Lower lobe of right lung (tissue), 2 donors: ENCODE data around the gene MYH9. TPM values are rescaled to one million over a fixed set of nuclear protein-coding genes. Genes with fewer than 3 reads are reported as not detected.

Experiments used
- ATAC-seq, 2 donors: fragments of 200-7000 bp; cut with Tn5 transposase; one replicate each; pipeline ENCODE4 v1.9.1; 2020 to 2022; ENCODE audit warnings: mild to moderate bottlenecking in 2 of 2, moderate library complexity in 2 of 2
- DNase-seq: peaks from one replicate; pipeline ENCODE4 v3.0.0-alpha.2; 2020
- H3K27ac ChIP-seq: fragments of 200-600 bp; one replicate; pipeline ENCODE4 v1.8.0; 2022
- H3K27me3 ChIP-seq: fragments of 200-600 bp; one replicate; pipeline ENCODE4 v1.8.0; 2022; ENCODE audit warnings: low read depth
- H3K36me3 ChIP-seq: fragments of 200-600 bp; one replicate; pipeline ENCODE4 v1.8.0; 2022; ENCODE audit warnings: mild to moderate bottlenecking
- H3K4me1 ChIP-seq: fragments of 200-600 bp; one replicate; pipeline ENCODE4 v1.8.0; 2022
- H3K4me3 ChIP-seq: fragments of 200-600 bp; one replicate; pipeline ENCODE4 v1.8.0; 2022; ENCODE audit warnings: mild to moderate bottlenecking
- H3K9me3 ChIP-seq: fragments of 200-600 bp; one replicate; pipeline ENCODE4 v1.8.0; 2022
- intact Hi-C: fragments of 100-400 bp; cut with DNase I; formaldehyde crosslinking; loops from one replicate; pipeline ENCODE4 v1.11.0; 2022
- total RNA-seq: library from RNA; stranded (reverse); fragmentation: NEBNext Ultra II Directional; extraction: Animal tissue kit (Norgen Biotek cat#: 25700); gene quantifications from one replicate; pipeline ENCODE4 v1.2.1, GENCODE V29; 2021
- TF ChIP-seq, protein P1 (sequence below): fragments of 200-600 bp; IDR thresholded peaks from one replicate; pipeline ENCODE4 v1.8.0; 2022; ENCODE audit warnings: antibody characterized with exemption, mild to moderate bottlenecking
- donor health status: DM: no; HTN: yes; CAD: no; lungs with severe emphysema.

Gene MYH9
- total RNA-seq, 1 donor from 2014 or later: 659 TPM

DNA sequence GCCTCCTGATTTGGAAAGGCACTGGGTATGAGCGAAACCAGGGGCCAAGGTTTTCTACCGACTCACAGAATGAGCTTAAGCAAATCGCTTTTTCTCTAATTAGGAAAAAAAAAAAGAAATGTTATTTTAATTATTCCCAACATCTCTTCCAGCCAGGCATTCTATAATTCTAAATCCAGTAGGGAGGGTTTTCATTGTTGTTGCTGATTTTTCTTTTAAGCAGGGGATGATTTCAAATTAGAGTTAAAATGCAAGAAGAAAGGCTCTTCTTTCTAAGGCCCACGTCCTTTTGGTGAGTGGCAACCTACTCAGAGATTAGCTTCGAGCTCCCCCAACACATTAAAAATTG, 8.9 kb downstream of the MYH9 start:
- intact Hi-C loops: no loop called here
- DNase-seq (no peak), ATAC-seq (no peak)
- Histone ChIP-seq H3K4me1 (peaks cover 100% of the 10 kb centered on the region), H3K4me3 (no peak overlapping the region), H3K36me3 (peaks cover 60% of the 10 kb centered on the region), H3K27me3 (no peaks in the 10 kb centered on the region), H3K27ac (peak overlapping the region; percentile 81), H3K9me3 (no peaks in the 10 kb centered on the region)
- TF ChIP-seq, protein P1, sequence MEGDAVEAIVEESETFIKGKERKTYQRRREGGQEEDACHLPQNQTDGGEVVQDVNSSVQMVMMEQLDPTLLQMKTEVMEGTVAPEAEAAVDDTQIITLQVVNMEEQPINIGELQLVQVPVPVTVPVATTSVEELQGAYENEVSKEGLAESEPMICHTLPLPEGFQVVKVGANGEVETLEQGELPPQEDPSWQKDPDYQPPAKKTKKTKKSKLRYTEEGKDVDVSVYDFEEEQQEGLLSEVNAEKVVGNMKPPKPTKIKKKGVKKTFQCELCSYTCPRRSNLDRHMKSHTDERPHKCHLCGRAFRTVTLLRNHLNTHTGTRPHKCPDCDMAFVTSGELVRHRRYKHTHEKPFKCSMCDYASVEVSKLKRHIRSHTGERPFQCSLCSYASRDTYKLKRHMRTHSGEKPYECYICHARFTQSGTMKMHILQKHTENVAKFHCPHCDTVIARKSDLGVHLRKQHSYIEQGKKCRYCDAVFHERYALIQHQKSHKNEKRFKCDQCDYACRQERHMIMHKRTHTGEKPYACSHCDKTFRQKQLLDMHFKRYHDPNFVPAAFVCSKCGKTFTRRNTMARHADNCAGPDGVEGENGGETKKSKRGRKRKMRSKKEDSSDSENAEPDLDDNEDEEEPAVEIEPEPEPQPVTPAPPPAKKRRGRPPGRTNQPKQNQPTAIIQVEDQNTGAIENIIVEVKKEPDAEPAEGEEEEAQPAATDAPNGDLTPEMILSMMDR: no peak

DNA sequence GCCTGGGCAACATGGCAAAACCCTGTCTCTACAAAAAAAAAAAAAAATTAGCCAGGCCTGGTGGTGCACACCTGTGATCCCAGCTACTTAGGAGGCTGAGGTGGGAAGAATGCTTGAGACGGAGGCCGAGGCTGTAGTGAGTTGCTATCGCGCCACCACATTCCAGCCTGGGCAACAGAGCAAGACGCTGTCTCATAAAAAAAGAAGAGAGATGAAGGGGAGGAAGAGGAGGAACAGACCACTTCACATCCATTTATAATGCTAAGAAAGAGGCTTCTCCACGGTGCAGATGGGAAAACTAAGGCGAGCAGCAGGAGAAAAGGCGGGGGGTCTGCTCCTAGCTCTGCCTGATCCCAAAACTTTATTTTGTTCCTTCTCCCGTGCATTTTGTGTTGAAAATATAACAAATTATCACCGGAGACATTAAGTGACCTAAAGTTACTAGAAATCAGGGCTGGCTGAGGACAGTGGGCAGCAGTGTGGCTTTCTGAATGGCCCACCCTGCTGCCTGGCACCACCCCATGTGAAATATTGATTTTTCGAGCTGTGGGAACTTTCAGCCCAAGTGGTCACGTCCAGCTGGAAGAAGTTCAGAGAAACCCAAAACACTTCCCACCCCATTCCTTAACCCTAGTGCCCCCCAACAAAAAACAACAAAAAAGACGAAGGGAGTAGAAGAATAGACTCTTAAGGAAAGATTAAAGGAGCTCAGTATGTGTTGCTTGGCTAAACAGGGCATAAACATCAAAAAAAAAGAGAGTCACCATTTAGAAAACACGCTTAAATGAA, 9.5 kb downstream of the MYH9 start:
- peaks cover 100% of the 10 kb centered on the region for H3K4me1 ChIP-seq
- H3K9me3 ChIP-seq: no peaks in the 10 kb centered on the region
- TF ChIP-seq, protein P1: no peak
- no peak overlapping the region for H3K4me3 ChIP-seq
- DNase-seq: no peak
- H3K27me3 ChIP-seq: no peaks in the 10 kb centered on the region
- intact Hi-C loops: no loop called here
- H3K27ac ChIP-seq: peak overlapping the region; percentile 81
- peaks cover 55% of the 10 kb centered on the region for H3K36me3 ChIP-seq
- no peak for ATAC-seq

DNA sequence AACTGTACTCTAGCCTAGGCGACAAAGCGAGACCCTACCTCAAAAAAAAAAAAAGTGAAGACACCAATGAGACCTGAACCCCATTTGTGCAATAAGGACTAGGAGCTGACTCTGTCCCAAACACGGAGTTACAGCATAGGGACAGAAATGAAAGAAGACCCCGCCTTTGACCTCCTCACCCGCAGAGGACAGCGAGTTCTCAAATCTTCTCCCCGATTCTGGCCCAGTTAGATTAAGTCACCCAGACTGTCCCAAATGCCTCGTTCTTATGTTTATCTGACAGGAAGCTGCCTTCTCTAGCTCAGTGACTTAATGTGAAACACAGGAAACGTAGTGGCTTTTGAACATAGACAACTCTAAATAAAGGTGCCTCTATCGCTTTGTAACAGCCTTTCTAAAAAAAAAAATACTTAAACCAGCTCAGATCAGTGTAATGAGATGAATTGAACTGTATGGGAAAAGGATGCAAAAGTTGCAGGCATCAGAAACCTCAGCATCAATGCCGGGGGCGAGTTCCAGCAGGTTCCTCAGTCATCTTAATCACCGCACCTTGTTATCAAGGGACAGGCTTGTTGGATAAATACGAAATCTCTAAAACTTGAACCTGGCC, 10.6 kb downstream of the MYH9 start:
- Histone ChIP-seq H3K4me3 (peak overlapping the region; percentile 13), H3K27me3 (no peaks in the 10 kb centered on the region), H3K4me1 (peaks cover 100% of the 10 kb centered on the region), H3K36me3 (peaks cover 44% of the 10 kb centered on the region), H3K9me3 (no peaks in the 10 kb centered on the region), H3K27ac (peak overlapping the region; percentile 81)
- intact Hi-C loops: no loop called here
- peak; percentile 12 to 25 for ATAC-seq
- DNase-seq: no peak
- TF ChIP-seq, protein P1: no peak

DNA sequence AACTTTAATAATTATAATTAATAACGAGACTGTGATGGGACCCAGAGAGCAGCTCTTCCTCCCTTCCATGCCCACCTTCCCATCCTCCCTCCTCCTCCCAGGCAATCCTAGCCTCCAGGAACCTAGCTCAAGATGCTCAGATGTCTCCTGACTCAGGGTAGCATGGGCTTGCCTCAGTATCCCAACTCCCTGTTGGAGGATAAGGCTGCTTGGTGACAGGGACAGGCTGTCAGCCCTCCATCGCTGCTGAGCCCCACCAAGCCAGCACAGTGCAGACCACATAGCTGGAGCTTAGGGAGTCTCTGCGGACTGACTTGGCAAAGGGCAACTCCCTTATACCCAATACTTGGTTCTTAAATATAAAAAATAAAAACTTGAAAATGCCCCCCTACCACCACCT, 11.5 kb downstream of the MYH9 start:
- Histone ChIP-seq H3K36me3 (peaks cover 35% of the 10 kb centered on the region), H3K9me3 (no peaks in the 10 kb centered on the region), H3K4me1 (peaks cover 100% of the 10 kb centered on the region), H3K4me3 (peak overlapping the region; percentile 11), H3K27ac (peak overlapping the region; percentile 81), H3K27me3 (no peaks in the 10 kb centered on the region)
- intact Hi-C loops: no loop called here
- DNase-seq (no peak), ATAC-seq (no peak)
- TF ChIP-seq, protein P1: no peak

DNA sequence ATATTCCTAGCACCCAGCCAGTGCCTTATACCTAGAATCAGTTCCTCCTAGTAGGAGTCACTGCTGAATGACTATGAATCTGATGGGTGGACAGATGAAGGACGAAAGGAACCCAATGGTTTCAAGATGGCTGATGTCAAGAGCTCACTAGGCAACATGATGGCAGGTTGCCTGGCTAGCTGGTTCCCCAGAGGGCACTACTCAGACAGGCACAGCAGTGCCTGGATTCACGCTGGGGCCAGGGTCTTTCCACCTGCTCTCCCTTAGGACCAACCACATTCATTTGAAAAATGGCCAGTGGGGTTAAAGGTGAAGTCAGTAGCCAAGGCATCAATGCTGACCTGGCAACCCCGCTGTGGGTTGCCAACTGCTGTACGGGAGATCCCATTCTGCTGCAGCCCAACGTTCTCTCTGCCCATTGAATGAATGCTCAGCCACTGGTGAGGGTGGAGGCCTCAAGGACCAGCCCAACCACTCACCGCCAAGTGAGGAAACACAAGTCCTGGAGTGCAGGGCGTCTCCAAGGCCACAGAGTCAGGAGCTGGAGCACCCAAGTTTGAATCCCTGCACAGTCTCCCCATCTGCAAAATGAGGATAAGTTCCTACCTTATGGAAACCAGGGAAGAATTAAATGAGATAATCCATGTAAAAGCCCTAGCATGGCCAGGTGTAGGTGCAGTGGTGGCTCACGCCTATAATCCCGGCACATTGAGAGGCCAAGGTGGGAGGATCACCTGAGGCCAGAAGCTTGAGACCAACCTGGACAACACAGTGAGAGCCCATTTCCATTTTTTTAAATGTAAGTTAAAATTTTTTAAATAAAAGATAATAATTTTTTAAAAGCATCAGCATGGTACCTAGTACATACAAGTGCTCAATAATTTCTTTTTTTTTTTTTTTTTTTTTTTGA, 12.4 kb downstream of the MYH9 start:
- TF ChIP-seq, protein P1: no peak
- ATAC-seq: peak; percentile 52 to 55

More for the DNA sequence above, 12.4 kb downstream of the MYH9 start:
- Histone ChIP-seq H3K27me3 (no peaks in the 10 kb centered on the region), H3K4me3 (no peak overlapping the region), H3K9me3 (no peaks in the 10 kb centered on the region), H3K4me1 (peaks cover 100% of the 10 kb centered on the region), H3K27ac (peak overlapping the region; percentile 81), H3K36me3 (peaks cover 26% of the 10 kb centered on the region)
- intact Hi-C loops: no loop called here
- peak; percentile 82 for DNase-seq
